Parathyroid adenoma (tissue), 2 donors: ENCODE data around the gene RNASEH1.

Source experiments
- H2AFZ ChIP-seq: fragments of 300-600 bp; sonication (generic); one replicate; pipeline ENCODE4 v1.7.0; 2017; ENCODE audit warnings: antibody characterized with exemption, mild to moderate bottlenecking
- H3K27ac ChIP-seq: fragments of 300-600 bp; sonication (generic); one replicate; pipeline ENCODE4 v1.7.0; 2017
- H3K27me3 ChIP-seq: fragments of 300-600 bp; sonication (generic); one replicate; pipeline ENCODE4 v1.7.0; 2017; ENCODE audit warnings: low read length; ENCODE audit not compliant: control insufficient read depth, insufficient read depth
- H3K36me3 ChIP-seq: fragments of 300-600 bp; sonication (generic); one replicate; pipeline ENCODE4 v1.7.0; 2017; ENCODE audit warnings: low read length; ENCODE audit not compliant: control insufficient read depth, insufficient read depth
- H3K4me1 ChIP-seq: fragments of 300-600 bp; sonication (generic); one replicate; pipeline ENCODE4 v1.7.0; 2017; ENCODE audit warnings: control low read depth
- H3K4me2 ChIP-seq: fragments of 300-600 bp; sonication (generic); one replicate; pipeline ENCODE4 v1.7.0; 2017; ENCODE audit warnings: low read length
- H3K4me3 ChIP-seq: fragments of 300-600 bp; sonication (generic); one replicate; pipeline ENCODE4 v1.7.0; 2017; ENCODE audit warnings: low read depth, low read length
- H3K79me2 ChIP-seq: fragments of 300-600 bp; sonication (generic); one replicate; pipeline ENCODE4 v1.7.0; 2017; ENCODE audit warnings: control low read depth
- H3K9ac ChIP-seq: fragments of 300-600 bp; sonication (generic); one replicate; pipeline ENCODE4 v1.7.0; 2017; ENCODE audit warnings: mild to moderate bottlenecking
- H3K9me3 ChIP-seq: fragments of 300-600 bp; sonication (generic); one replicate; pipeline ENCODE4 v1.7.0; 2017; ENCODE audit warnings: low read length; ENCODE audit not compliant: control insufficient read depth
- TF ChIP-seq, protein P1 (sequence below): fragments of 300-600 bp; sonication (generic); IDR thresholded peaks from one replicate; pipeline ENCODE4 v1.7.0; 2017; ENCODE audit warnings: antibody characterized with exemption, mild to moderate bottlenecking
- donor health status: primary hyperparathyroidism.

RNASEH1 gene

DNA sequence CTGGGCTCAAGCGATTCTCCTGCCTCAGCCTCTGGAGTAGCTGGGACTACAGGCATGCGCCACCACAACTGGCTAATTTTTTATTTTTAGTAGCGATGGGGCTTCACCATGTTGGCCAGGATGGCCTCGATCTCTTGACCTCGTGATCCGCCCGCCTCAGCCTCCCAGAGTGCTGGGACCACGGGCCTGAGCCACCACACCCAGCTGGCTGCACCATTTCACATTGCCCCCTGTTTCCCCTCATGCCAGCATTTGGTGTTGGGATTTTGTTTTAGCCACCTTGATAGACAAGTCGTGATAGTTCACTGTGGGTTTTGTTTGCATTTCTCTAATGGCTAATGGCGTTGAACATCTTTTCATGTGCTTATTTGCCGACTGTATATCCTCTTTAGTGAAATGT, 31.0 kb upstream of the RNASEH1 start:
- no peak overlapping the region for H3K9ac ChIP-seq
- TF ChIP-seq, protein P1, sequence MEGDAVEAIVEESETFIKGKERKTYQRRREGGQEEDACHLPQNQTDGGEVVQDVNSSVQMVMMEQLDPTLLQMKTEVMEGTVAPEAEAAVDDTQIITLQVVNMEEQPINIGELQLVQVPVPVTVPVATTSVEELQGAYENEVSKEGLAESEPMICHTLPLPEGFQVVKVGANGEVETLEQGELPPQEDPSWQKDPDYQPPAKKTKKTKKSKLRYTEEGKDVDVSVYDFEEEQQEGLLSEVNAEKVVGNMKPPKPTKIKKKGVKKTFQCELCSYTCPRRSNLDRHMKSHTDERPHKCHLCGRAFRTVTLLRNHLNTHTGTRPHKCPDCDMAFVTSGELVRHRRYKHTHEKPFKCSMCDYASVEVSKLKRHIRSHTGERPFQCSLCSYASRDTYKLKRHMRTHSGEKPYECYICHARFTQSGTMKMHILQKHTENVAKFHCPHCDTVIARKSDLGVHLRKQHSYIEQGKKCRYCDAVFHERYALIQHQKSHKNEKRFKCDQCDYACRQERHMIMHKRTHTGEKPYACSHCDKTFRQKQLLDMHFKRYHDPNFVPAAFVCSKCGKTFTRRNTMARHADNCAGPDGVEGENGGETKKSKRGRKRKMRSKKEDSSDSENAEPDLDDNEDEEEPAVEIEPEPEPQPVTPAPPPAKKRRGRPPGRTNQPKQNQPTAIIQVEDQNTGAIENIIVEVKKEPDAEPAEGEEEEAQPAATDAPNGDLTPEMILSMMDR, result no peak
- no peaks in the 10 kb centered on the region for H3K79me2 ChIP-seq
- H3K4me1 ChIP-seq, result no peaks in the 10 kb centered on the region
- H3K4me2 ChIP-seq, result no peak overlapping the region
- H3K27me3 ChIP-seq, result no peaks in the 10 kb centered on the region
- peaks cover 3% of the 10 kb centered on the region for H3K36me3 ChIP-seq
- H3K27ac ChIP-seq, result no peak overlapping the region
- H2AFZ ChIP-seq, result no peak overlapping the region
- H3K4me3 ChIP-seq, result no peak overlapping the region
- H3K9me3 ChIP-seq, result no peaks in the 10 kb centered on the region

DNA sequence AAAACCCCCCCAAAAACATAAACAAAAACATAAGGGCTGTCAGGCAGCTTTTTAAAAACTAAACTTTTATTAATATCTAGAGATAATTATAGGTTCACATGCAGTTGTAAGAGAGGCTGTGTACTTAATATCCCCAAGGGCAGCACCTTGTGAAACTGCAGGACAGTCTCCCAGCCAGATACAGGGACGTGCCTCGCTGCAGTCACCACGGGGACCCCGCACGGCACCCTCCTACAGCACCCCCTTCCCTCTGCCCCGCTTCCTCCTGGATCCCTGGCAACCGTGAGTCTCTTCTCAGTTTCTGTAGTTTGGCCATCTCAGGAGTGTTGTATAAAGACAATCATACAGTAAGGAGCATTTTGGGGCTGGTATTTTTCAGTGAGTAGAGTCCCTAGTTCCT, 30.0 kb upstream of the RNASEH1 start:
- Histone ChIP-seq H3K9me3 (no peaks in the 10 kb centered on the region), H3K4me2 (no peak overlapping the region), H3K4me3 (no peak overlapping the region), H3K27me3 (no peaks in the 10 kb centered on the region), H2AFZ (no peak overlapping the region), H3K36me3 (peaks cover 3% of the 10 kb centered on the region), H3K79me2 (no peaks in the 10 kb centered on the region), H3K4me1 (no peaks in the 10 kb centered on the region), H3K27ac (no peak overlapping the region), H3K9ac (no peak overlapping the region)
- TF ChIP-seq, protein P1, result no peak

DNA sequence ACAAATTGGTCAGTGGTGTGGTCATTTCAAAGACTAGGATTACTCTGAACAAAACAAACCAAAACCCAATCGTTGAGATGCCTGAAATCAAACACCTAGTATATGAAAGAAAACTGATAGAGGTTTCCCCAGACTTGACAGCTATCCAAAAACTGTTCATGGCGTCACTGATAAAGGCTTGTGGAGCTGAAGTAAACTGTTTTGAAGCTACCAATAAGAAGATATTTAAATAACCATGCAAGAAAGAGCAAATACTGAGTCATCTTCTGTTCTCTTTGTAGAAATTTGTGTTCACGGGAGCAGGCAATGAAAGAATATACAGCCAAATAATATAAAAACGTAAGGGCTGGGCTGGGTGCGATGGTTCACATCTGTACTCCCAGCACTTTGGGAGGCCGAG, 29.3 kb upstream of the RNASEH1 start:
- TF ChIP-seq, protein P1, result no peak
- no peaks in the 10 kb centered on the region for H3K27me3 ChIP-seq
- no peak overlapping the region for H3K27ac ChIP-seq
- peaks cover 3% of the 10 kb centered on the region for H3K36me3 ChIP-seq
- H3K4me1 ChIP-seq, result no peaks in the 10 kb centered on the region
- H3K9me3 ChIP-seq, result no peaks in the 10 kb centered on the region
- no peak overlapping the region for H3K4me3 ChIP-seq
- no peak overlapping the region for H3K4me2 ChIP-seq
- no peak overlapping the region for H3K9ac ChIP-seq
- no peaks in the 10 kb centered on the region for H3K79me2 ChIP-seq
- H2AFZ ChIP-seq, result no peak overlapping the region

DNA sequence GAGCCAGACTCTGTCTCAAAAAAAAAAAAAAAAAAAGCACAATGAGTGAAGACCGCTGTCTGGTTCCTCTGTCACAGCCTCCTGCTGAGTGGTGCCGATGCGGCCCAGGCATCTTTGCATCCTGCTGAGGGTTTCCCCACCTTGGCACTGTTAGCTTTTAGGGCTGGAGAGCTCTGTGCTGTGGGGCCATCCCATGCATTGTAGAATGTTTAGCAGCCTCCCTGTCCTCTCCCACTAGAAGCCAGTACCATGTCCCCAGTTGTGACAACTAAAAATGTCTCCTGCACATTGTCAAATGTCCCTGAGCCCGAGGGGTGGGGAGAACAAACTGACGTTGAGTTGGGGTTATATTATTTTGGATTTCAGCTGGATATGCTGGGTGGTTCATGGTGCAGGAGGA, 28.9 kb upstream of the RNASEH1 start:
- no peak overlapping the region for H3K9ac ChIP-seq
- no peak overlapping the region for H3K4me2 ChIP-seq
- H3K36me3 ChIP-seq, result peaks cover 3% of the 10 kb centered on the region
- H3K27me3 ChIP-seq, result no peaks in the 10 kb centered on the region
- TF ChIP-seq, protein P1, result no peak
- H3K4me3 ChIP-seq, result no peak overlapping the region
- H2AFZ ChIP-seq, result no peak overlapping the region
- H3K9me3 ChIP-seq, result no peaks in the 10 kb centered on the region
- H3K27ac ChIP-seq, result no peak overlapping the region
- H3K4me1 ChIP-seq, result no peaks in the 10 kb centered on the region
- no peaks in the 10 kb centered on the region for H3K79me2 ChIP-seq

DNA sequence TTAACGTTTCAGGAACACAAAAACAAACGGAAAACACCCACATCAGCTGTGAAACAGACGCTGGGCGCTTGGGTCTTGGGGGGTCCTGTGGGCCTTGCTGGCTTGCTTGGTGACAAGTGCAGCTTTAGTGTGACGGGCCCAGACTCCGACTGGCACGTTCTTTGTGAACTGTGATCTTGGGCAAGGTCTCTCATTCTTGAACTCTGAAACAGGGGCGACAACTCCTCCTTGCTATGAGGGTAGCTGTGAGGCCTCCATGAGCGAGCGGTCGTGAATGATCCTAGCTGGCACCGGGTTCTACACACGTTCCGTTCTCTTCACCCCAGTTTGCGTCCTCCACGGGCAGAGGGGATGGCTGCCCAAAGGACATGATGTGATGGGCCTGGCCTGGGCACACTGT, 28.1 kb upstream of the RNASEH1 start:
- H3K9ac ChIP-seq, result no peak overlapping the region
- no peaks in the 10 kb centered on the region for H3K79me2 ChIP-seq
- TF ChIP-seq, protein P1, result no peak
- no peaks in the 10 kb centered on the region for H3K27me3 ChIP-seq
- peaks cover 3% of the 10 kb centered on the region for H3K36me3 ChIP-seq
- H3K4me2 ChIP-seq, result no peak overlapping the region
- H3K4me3 ChIP-seq, result no peak overlapping the region
- H3K9me3 ChIP-seq, result no peaks in the 10 kb centered on the region
- H3K27ac ChIP-seq, result peak overlapping the region; percentile 54
- H3K4me1 ChIP-seq, result no peaks in the 10 kb centered on the region
- no peak overlapping the region for H2AFZ ChIP-seq
